HG03565 (cell line): ENCODE measurements around the gene OR8B3.
"Not testable (repeated sequence)": the region's sequence is repeated elsewhere in the genome, so short reads cannot be mapped to it uniquely, and the experiment has no call there.

Experiments used
- ATAC-seq: cut with Tn5 transposase; IDR thresholded peaks from one replicate; pipeline ENCODE4 v1.9.1; 2021; ENCODE audit warnings: mild to moderate bottlenecking, moderate library complexity; ENCODE audit not compliant: unreplicated experiment

Gene OR8B3, protein sequence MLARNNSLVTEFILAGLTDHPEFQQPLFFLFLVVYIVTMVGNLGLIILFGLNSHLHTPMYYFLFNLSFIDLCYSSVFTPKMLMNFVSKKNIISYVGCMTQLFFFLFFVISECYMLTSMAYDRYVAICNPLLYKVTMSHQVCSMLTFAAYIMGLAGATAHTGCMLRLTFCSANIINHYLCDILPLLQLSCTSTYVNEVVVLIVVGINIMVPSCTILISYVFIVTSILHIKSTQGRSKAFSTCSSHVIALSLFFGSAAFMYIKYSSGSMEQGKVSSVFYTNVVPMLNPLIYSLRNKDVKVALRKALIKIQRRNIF

GRCh38 chr11:124398924-124399323, at the start of gene OR8B3:
OR8B3 (minus strand) TSS chr11:124399024; CDS start chr11:124397351, 1,673 bp downstream.
- no peak for ATAC-seq

DNA sequence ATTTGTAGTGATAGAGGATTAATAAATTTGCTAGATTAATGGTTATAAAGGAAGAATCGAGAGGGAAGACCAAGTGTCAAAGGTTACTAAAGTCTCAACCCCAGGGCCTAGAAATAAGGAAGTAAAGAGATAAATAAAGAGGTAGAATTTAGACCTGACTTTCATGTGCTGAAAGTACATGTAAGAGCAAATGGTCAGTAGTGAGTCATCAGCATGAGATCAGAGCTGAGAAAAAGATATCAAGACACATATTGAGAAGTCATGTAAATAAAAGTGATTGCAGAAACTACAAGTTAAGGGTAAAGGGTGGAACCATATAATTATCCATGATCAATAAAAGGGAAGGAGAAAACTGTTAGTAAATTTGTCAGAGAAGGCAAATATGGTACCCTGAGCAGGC, 48.1 kb upstream of the OR8B3 start:
- ATAC-seq, result no peak

DNA sequence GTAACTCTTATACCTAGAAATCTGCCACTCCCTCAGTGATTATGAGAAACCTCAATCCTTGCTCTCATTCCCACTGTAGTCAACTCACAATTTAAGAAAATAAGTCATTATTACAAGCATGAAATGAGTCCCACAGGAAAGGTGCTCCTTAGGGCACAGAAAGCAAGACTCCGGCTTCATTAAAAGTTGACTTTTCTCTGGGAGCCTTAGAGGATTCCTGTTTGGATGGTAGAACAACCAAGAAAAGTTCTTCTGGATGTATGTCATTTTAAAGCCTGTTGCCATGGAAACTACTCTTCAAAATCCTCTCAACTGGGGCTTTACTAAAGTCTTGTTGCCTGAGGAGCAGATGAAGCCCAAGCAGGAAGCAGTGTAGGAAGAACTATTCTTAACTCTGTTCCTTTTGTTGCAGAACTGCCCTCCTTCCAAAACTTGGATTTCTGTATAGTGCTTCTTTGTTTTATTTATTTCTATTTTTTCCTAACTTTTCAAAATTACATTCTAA, 46.9 kb upstream of the OR8B3 start, which contains the start of gene OR8B8:
Gene OR8B8 (minus strand): TSS at position 51 of the 505 bp plus-strand sequence. CDS start 4,611 bp downstream, outside the sequence.
- ATAC-seq, result no peak

GRCh38 chr11:124442847-124443246, 44.0 kb upstream of the OR8B3 start:
- no peak for ATAC-seq

DNA sequence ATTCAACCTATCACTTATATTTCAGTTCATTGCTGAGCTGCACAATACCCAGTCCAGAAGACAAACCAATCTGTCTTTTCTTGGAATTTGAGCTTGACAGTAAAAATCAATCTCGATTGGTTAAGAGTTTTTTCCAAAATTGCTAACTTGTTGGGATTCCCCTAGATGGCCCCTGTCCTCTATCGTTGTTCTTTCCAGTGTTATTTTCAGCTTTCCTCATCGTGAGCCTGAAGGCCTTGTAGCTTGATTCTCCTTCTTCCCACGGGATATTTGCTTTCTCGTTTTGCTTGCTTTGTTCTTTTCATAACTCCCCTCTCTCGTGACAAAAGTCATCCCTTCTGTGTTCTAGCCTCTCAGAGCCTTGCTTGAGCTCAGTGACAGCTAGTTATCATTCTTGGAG, 43.6 kb upstream of the OR8B3 start:
- ATAC-seq, result no peak

GRCh38 chr11:124441519-124441918, 42.7 kb upstream of the OR8B3 start:
- ATAC-seq, result no peak

DNA sequence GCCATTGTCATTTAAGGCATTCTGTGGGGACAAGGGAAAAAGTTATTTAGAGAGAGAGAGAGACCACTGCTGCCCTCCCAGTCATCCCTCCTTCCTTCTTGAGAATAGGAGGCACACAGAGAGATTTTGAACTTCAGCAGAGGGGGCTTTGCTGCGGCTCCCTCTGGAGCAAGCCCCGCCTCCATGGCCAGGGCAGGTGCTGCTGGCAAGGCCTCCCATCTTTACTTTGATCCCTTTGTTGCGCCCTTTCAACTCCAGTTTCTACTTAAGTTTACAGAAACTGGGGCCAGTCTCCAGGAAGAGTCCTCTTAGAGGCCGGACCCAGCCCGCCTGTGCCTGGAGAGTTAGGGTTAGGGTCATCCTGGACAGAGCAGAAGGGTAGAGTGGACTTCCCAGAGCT, 42.3 kb upstream of the OR8B3 start:
- no peak for ATAC-seq

- ATAC-seq, result no peak
These were observed 41.8 kb upstream of the OR8B3 start for GRCh38 chr11:124440608-124441007.

DNA sequence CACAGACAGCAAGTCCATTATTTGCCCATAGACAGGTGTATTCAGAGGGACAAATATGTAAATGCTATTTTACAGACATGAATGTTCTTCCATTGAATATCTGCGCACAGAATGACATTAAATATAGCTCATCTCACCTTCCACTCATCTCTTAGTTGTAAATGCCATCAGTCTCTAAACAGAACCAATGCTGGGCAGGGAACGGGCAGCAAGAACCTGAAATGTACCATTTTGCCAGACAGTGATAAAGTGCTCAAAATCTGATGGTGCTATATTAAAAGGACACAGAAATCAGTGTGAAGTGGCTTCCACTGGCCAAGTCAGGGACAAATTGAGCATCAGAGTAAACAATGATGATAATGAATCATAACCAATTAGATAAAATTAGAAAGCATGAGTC, 35.9 kb upstream of the OR8B3 start:
- no peak for ATAC-seq

DNA sequence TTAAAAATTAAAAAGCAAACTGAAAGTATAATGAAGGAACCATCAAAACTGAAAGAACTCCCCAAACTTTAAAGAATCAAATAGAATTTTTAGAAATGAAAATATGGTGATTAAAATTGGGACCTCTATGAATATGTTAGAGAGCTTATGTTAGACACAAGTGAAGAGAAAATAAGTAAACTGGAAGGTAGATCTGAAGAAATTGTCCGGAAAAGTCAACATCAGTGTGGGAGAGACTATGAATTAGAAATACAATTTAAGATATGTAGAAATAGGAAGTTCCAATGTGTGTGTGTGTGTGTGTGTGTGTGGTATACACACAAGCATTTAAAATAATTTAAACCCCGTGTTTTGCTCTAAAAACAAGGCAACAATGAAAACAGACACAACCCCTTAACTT, 30.8 kb upstream of the OR8B3 start:
- ATAC-seq, result no peak

DNA sequence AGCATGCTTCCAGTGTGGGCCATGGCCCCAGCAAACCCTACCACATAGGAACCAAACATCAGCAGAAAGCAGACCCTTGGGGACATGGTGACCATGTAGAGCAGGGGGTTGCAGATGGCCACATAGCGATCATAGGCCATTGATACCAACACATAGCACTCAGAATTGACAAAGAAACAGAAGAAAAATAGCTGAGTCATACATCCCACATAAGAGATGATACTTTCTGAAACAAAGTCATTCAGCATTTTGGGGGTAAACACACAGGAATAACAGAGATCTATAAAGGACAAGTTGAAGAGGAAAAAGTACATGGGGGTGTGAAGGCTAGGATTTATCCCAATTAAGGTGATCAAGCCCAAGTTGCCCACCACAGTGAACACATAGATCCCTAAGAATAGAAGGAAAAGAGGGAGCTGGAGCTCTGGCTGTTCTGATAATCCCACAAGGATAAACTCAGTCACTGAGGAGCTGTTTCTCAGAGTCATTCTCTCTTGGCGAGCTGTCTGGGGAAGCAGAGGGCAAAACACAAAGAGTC, 25.6 kb upstream of the OR8B3 start, which contains the start of gene OR8B4:
Gene OR8B4 (minus strand): TSS at position 488 of the 538 bp plus-strand sequence. CDS start 0 bp downstream, at position 488.
- ATAC-seq, result no peak

DNA sequence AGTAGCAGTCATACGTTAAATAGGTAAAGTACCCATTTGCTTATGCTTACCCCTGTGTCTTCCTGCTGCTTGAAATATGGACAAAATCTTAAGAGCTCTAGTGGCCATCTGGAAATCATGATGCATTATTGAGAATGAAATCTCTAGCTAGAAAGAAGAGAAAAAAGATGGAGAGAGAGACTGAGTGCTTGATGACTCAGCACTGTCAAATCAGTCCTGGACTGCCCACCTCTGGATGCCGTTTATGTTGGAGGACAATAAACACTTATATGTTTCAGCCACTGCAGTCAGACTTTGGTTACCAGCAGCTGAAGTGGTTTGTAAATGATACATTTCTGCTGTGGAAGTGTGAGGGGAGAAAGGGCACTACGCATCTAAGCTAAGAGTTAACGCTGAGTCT, 22.2 kb upstream of the OR8B3 start:
- no peak for ATAC-seq

GRCh38 chr11:124415356-124415923, 16.6 kb upstream of the OR8B3 start:
- no peak for ATAC-seq

GRCh38 chr11:124409906-124410305, 11.1 kb upstream of the OR8B3 start:
- ATAC-seq, result no peak

DNA sequence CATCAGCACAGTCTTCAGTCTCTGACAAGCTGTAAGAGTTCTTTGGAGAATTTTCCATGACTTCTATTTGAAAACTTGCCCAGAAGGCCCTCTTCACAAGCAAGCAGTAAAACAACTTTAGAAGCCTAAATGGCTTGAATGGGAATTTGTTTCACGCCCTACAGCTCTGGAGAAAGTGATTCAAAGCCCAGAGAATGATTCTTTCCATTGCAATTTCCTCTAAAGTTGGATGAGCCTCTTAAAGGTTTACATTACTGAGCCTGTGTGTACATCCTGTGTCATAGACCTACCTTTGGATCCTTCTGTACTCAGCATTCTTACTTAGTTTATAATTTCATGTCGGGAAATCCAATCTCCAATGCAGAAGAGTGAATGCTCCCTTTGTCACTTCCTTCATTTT, 6.8 kb upstream of the OR8B3 start:
- no peak for ATAC-seq

GRCh38 chr11:124403186-124403585, 4.4 kb upstream of the OR8B3 start:
- ATAC-seq, result not testable (repeated sequence)

DNA sequence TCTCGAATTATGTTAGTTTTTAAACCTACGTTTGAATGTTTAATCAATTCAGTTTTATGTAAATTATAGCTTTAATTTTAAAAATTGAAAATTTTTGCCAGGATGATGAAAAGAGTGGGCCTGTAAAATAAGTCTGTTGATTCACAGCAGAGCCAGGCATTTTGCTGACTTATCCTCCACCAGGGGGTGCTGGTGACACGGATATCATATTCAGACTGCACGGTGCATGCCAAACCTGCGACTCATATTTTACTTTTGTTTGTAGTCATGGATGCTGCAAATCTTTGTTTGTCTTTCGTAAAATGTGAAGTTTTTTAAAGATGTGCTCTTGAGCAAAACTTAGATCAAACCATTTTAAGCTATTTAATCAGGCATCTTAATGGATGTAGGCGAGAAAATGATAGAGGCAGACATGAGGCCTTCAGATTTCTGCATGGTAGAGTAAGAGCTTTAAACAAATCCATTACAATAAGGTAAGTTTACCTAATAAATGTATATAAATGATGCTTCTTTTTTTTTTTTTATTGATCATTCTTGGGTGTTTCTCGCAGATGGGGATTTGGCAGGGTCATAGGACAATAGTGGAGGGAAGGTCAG, 3.6 kb upstream of the OR8B3 start:
- ATAC-seq, result peak; percentile 95

DNA sequence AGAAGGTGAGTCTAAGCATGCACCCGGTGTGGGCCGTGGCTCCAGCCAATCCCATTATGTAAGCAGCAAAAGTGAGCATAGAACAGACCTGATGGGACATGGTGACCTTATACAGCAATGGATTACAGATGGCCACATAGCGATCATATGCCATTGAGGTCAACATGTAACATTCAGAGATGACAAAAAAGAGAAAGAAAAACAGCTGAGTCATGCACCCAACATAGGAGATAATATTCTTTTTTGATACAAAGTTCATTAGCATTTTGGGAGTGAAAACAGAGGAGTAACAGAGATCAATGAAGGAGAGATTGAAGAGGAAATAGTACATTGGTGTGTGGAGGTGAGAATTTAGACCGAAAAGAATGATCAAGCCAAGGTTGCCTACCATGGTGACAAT, 2.0 kb downstream of the OR8B3 start:
- ATAC-seq, result not testable (repeated sequence)

DNA sequence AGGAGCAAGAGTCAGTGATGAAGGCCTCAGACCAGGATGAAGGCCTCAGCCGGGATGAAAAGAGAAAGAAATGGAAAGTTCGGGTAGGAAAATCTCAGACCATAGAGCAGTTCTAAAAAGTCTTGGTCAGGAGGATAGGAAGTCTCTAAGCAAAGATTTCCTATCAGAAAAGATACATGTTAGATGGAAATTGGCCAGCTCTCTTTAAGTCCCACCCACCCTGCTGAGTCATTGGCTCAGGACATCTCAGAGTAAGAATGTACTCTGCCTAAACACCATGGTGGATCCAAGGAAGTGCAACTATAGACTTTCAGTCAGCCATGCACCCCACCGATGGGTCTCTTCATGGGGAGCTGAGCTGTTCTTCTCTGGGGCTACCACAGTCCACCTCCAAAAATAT, 4.4 kb downstream of the OR8B3 start:
- no peak for ATAC-seq

- no peak for ATAC-seq
These were observed 14.4 kb downstream of the OR8B3 start, which contains the start of gene OR8B2 for GRCh38 chr11:124384399-124384798. OR8B2 (minus strand) TSS chr11:124384499; CDS start chr11:124383343, 1,156 bp downstream.

DNA sequence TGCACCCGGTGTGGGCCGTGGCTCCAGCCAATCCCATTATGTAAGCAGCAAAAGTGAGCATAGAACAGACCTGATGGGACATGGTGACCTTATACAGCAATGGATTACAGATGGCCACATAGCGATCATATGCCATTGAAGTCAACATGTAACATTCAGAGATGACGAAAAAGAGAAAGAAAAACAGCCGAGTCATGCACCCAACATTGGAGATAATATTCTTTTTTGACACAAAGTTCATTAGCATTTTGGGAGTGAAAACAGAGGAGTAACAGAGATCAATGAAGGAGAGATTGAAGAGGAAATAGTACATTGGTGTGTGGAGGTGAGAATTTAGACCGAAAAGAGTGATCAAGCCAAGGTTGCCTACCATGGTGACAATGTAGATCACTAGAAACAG, 16.0 kb downstream of the OR8B3 start:
- ATAC-seq, result not testable (repeated sequence)
